Measurements from ENCODE around the gene CDC14B. TPM values are rescaled to one million over a fixed set of nuclear protein-coding genes. Genes with fewer than 3 reads are reported as not detected.

CDC14B gene
- total and polyA plus RNA-seq, 2 of the 4 experiments (the other 2 are of a cell fraction), result 9.7 to 26.3 TPM

DNA sequence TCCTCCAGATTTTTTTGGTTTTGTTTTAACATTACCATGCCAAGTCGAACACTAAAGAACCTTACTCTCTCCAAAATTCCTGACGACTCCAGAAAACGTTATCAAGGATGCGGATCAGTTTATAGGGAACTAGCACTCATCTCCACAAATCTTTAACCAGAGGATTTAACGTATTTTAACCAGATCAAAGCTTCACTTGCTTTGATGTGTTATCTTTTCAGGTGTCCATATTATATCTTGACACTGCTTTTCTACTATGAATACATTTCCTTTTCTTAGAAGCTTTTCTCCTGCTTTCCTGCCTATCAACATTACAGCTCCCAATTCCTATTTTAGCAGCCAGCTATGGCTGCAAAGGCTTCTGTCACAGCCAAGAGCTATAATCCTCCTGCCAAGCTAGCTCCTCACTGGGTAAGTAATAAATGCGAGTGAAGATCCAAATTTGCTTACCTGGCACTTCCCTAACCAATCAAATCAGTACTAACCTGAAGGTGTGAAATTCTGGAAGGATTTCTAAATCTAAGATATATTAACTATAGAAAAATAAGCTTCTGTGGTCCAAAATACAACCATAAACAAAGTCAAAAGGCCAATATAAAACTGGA, 60.2 kb downstream of the CDC14B start:
- Histone ChIP-seq H2AFZ (replicated peaks; ENCODE audit: low read length, poor library complexity) (no peak overlapping the region), H2BK120ac (ENCODE audit: low read depth, low read length) (no peak overlapping the region), H3K14ac (replicated peaks; ENCODE audit: low read depth, low read length) (no peak overlapping the region), H4K20me1 (ENCODE audit: insufficient read depth, low read length) (no peaks in the 10 kb centered on the region), H3K4me2 (ENCODE audit: low read depth, low read length) (no peak overlapping the region), H4K91ac (ENCODE audit: insufficient read depth, low read depth, low read length) (no peak overlapping the region), H4K8ac (ENCODE audit: low read depth in 2 of 2, low read length in 2 of 2) (no peak overlapping the region), H2AK9ac (replicated peaks; ENCODE audit: low read depth, low read length, poor library complexity) (no peak overlapping the region), H3K9me1 (ENCODE audit: insufficient read depth, low read length) (peaks cover 13% of the 10 kb centered on the region), H2AK5ac (ENCODE audit: low read depth, low read length) (no peak overlapping the region), H3K4me1 (ENCODE audit: control insufficient read depth, insufficient read depth, low read length) (peaks cover 10% of the 10 kb centered on the region), H3K36me3 (ENCODE audit: control insufficient read depth, insufficient read depth, low read length) (peaks cover 4% of the 10 kb centered on the region), H3K56ac (ENCODE audit: extremely low read depth, insufficient read depth, low read length) (no peak overlapping the region), H3K9me3 (ENCODE audit: control insufficient read depth, insufficient read depth, low read length) (no peaks in the 10 kb centered on the region), H3K4ac (ENCODE audit: low read depth, low read length) (no peak overlapping the region), H4K5ac (ENCODE audit: low read depth, low read length) (no peak overlapping the region), H3K9ac (ENCODE audit: low read depth, low read length) (no peak overlapping the region), H3K27ac (ENCODE audit: insufficient read depth, low read length) (no peak overlapping the region), H2BK20ac (ENCODE audit: low read depth, low read length) (no peak overlapping the region), H3K23ac (ENCODE audit: low read depth, low read length) (no peak overlapping the region), H3K4me3 (ENCODE audit: insufficient read depth, low read depth, low read length) (no peak overlapping the region), H3K79me1 (ENCODE audit: low read depth in 1 of 2, low read length in 2 of 2) (peaks cover 8 to 21% of the 10 kb centered on the region in 2 experiments), H2BK5ac (ENCODE audit: low read depth, low read length, poor library complexity, severe bottlenecking) (no peak overlapping the region), H3K18ac (ENCODE audit: low read depth, low read length) (no peak overlapping the region), H3K27me3 (ENCODE audit: control insufficient read depth, insufficient read depth, low read length) (no peaks in the 10 kb centered on the region), H2BK15ac (ENCODE audit: low read depth, low read length) (no peak overlapping the region)
- TF ChIP-seq NFE2L2 (IDR thresholded peaks at IDR 0.05; ENCODE audit: low read depth, low read length), result no peak
- TF ChIP-seq MAFK (IDR thresholded peaks at IDR 0.05; ENCODE audit: low read depth, low read length), result peak; percentile 77
- intact Hi-C loops (cut with micrococcal nuclease), result loop anchor here (5.0 kb wide), 1 partner anchor 42 kb away; no protein-coding TSS in a partner anchor
- dilution Hi-C loops (cut with HindIII; ENCODE audit: low sequenced_read_pairs, unreplicated experiment), result no loop called here
- no CpG with 5 or more reads among the region's 6 CpGs for WGBS, 2 experiments (ENCODE audit: extremely low coverage in 2 of 2, insufficient read length in 1 of 2)
- ChIA-PET CTCF (interaction anchor here (0.5 kb wide), 1 partner anchor 213 kb away, joined by 7 read pairs; no protein-coding TSS in a partner anchor), POLR2A (ENCODE audit: unreplicated experiment) (interaction anchor here (0.5 kb wide), 1 partner anchor 84 kb away, joined by 4 read pairs; no protein-coding TSS in a partner anchor)
- DNase-seq, result no peak
- BruUV-seq (replicated peaks), result no TSS peak
- in situ Hi-C loops (cut with MboI; ENCODE audit: low sequenced_read_pairs), result no loop called here
- no peak for ATAC-seq (ENCODE audit: low read depth)

Data from IMR-90 (cell line).